CMK (cell line): Measurements from ENCODE around the gene DAND5.
A peak's percentile ranks its signal among the peaks of the same experiment; 100 is the strongest.
"Not testable (repeated sequence)": the region's sequence is repeated elsewhere in the genome, so short reads cannot be mapped to it uniquely, and the experiment has no call there.

Experiments
- DNase-seq: peaks from one replicate; pipeline ENCODE4 v3.0.0-alpha.2; 2010; ENCODE audit warnings: low read depth

DAND5 gene

DNA sequence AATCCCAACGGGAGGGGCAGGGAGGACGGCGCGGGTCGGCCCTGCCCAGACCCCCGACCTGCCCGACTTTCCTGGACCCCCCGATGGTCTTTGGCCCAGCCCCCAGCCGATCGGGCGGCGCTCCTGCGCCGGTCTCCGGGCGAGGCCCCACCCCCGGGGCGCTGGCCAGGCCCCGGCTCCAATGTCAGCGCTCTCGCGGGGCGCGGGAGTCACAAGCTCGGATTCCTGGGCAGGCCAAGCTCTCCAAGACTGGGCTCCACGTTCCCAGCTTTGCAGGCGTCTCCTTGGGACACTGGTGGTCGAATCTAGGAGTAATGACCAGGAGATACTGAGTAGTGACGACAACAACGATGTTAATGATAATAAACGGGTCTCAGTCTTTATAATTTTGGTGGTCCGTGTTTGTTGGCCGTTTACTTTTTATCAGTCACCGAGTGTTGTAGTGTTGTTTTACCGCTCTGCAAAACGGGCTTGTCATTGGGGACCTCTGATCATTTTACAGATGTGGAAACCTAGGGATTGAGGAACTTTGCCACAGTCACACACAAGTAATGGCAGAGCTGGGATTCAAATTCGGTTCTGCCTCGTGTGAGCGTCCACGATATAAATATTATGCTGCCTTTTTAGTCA, 23.2 kb upstream of the DAND5 start:
- peak; percentile 53 for DNase-seq

DNA sequence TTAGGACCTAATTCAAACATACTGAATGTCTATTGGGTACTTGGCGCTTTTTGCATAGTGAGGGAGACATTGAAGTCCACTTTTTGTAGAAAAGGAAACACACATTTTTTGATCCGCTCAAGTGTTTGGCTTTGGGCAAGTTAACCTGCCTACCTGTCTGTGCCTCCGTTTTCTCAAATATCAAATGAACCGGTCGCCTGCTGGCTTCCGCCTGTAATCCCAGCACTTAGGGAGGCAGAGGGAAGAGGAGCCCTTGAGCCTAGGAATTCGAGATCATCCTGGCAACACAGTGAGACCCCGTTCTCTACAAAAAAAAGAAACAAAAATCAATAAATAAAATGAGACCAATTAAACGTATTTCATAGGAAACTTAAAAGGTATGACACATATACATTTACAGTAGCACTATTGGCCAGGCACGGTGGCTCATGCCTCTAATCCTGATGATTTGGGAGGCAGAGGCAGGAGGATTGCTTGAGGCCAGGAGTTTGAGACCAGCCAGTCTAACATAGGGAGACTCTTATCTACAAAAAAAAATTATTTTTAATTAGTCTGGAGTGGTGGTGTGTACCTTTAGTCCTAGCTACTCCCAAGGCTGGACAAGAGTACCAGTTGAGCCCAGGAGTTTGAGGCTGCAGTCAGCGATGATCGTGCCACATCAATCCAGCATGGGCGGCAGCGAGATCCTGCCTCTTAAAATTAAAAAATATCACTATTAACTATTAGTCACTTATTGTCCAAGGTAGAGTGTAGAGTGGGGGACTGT, 22.5 kb upstream of the DAND5 start:
- no peak for DNase-seq

DNA sequence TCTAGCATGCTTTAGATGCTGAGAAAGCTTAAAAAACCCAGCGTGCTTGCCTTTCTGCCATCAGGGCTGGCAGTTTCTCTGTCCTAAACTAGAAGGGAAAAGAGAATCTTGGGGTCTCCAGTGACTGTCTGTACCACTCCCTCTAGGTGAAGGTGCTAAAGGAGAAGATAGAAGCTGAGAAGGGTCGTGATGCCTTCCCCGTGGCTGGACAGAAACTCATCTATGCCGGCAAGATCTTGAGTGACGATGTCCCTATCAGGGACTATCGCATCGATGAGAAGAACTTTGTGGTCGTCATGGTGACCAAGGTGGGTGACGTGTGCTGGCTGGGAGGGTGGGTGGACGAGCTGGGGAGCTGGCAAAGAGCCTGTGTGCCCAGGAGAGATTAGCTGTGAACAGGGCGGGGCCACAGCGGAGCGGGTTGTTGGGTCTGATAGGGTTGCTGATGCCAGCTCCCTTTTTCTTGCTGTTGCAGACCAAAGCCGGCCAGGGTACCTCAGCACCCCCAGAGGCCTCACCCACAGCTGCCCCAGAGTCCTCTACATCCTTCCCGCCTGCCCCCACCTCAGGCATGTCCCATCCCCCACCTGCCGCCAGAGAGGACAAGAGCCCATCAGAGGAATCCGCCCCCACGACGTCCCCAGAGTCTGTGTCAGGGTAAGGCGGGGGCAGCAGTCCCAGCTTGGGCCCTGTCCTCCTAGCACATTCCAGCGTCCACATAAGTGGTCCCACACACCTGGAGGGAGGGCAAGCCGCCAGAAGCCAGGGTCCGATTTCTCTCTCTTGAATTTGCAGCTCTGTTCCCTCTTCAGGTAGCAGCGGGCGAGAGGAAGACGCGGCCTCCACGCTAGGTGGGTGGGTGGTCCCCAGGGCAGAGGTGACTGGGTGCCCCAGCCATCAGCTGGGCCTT, 21.4 kb upstream of the DAND5 start:
- DNase-seq = no peak

DNA sequence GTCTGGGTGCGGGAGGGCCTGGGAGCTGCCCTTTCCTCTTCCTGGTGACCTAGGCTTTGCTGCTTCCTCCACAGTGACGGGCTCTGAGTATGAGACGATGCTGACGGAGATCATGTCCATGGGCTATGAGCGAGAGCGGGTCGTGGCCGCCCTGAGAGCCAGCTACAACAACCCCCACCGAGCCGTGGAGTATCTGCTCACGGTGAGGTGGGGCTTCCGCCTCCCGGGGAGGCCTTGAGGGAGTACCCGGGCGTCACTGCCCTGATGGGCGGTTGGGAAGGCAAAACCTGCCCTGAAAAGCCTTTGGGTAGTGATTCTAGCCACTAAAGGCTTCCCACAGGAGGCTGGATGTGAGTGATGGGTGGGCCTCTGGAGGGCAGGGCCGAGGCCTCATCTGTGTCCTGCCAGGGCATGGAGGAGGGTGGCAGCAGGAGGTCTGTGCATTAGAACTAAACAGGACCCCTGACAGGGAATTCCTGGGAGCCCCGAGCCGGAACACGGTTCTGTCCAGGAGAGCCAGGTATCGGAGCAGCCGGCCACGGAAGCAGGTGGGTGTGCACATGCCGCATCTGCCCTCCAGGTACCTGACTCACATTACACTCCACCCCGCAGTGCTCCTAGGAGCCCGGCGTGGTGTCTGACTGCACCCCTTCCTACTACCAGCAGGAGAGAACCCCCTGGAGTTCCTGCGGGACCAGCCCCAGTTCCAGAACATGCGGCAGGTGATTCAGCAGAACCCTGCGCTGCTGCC, 20.6 kb upstream of the DAND5 start:
- no peak for DNase-seq

DNA sequence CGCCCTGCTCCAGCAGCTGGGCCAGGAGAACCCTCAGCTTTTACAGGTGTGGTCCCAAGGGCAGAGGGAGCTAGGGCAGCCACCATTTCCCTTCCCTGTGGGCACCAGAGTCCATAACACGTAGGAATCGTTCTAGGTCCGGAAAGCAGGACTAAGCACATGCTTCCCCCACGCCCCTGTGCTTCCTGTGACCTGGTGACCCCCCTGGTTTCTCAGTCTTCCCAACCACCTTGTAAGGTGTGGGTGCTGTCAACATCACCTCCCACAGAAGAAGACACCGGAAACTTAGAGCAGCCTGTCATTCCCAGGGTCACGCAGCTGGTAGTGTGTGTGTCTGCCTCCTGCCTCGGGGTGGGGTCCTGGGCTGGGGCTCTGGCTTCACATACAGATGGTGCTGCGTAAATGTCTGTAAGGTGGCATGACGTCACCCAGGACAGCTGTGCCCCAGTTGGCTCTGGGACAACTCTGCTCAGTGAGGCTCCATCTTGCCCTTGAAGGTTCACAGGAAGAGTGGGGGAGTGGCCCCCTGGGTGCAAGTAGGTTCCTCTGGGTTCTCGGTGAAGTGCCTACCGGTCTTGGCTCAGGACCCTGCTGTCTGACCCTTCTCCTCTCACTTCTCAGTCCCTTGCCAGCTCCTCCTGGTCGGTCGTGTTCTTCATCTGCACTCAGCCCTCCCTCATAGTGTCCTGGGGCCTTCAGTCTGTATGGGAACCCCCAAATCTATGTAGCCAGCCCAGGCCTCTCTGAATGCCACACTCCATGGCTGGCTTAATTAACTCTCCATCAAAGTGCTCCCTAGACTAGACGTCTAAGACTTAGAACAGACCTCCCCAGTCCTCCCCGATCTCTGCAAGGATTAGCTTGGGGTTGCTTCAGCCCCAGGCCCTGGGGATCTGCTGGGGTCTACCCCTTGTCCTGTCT, 19.8 kb upstream of the DAND5 start:
- DNase-seq = no peak

DNA sequence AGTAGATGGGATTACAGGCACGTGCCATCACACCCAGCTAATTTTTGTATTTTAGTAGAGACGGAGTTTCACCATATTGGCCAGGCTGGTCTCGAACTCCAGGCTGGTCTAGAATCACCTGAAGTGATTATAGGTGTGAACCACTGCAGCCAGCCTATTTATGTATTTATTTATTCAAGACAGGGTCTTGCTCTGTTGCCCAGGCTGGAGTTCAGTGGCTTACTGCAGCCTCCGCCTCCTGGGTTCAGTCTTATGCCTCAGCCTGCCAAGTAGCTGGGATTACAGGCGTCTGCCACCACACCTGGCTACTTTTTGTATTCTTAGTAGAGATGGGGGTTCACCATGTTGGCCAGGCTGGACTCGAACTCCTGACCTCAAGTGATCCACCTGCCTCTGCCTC, 17.3 kb upstream of the DAND5 start:
- not testable (repeated sequence) for DNase-seq

DNA sequence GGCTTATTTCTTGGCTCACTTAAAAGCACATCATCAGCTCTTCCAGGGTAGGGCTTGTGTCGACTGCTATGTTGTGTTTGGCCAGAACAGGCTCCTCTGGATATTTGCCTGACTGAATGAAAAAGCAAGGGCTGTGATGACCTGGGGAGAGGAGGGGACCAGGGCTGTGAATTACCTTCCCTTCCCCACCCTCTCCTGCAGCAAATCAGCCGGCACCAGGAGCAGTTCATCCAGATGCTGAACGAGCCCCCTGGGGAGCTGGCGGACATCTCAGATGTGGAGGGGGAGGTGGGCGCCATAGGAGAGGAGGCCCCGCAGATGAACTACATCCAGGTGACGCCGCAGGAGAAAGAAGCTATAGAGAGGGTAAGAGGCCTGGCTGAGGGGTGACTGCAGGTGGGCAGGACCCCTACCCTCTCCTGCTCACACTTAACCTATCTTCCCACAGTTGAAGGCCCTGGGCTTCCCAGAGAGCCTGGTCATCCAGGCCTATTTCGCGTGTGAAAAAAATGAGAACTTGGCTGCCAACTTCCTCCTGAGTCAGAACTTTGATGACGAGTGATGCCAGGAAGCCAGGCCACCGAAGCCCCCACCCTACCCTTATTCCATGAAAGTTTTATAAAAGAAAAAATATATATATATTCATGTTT, 16.8 kb upstream of the DAND5 start:
- DNase-seq = no peak

DNA sequence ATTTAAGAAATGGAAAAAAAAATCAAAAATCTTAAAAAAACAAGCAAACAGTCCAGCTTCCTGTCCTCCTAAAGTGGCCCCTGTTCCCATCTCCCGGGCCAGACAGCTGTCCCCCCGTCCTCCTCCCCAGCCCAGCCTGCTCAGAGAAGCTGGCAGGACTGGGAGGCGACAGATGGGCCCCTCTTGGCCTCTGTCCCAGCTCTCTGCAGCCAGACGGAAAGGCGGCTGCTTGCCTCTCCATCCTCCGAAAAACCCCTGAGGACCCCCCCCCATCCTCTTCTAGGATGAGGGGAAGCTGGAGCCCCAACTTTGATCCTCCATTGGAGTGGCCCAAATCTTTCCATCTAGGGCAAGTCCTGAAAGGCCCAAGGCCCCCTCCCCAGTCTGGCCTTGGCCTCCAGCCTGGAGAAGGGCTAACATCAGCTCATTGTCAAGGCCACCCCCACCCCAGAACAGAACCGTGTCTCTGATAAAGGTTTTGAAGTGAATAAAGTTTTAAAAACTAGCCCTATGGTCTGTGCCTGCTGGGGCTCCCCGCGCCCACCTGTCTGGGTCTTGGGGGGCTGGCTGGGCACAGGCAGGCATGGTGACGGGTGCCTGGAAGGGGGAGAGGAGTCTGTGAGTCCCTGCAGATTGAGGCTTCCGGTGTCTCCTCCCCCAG, 16.1 kb upstream of the DAND5 start:
- DNase-seq = no peak

DNA sequence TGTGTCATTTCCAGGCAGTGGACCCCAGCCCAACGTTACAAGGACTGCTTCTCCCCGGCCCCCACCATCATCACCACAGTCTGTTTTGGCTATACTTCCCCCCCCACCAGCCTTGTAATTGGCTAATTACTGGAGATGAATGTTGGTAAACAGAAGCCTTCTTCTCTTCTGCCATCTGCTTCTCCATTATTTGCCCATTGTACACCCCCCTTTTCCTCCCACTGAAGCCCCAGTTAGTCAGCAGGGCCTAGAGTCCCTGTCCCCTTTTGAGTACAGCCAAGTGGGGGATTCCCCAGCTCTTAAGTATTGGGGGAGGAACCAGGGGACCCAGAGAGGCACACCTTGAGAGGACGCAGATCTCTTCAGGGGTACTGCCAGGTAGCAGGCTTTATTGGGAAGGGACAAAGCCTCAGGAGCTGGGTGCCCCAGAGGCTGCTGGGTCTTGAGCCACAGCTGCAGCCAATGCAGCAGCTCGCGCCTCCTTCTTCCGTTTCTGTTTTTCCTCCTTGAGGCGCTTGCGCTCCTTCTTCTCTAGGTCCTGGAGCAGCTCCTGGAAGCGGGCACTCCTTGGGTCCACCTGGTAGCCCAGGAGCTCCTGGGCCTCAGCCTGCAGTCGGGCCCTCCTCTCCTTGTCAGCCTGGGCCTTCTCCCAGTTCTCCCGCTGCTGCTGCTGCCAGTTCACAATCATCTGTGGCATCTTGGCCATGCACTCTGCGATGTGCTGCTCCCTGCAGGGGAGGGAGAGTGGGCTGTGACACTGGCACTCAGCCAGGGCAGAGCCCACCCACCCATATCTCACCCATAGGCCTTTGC, 15.4 kb upstream of the DAND5 start:
- no peak for DNase-seq

DNA sequence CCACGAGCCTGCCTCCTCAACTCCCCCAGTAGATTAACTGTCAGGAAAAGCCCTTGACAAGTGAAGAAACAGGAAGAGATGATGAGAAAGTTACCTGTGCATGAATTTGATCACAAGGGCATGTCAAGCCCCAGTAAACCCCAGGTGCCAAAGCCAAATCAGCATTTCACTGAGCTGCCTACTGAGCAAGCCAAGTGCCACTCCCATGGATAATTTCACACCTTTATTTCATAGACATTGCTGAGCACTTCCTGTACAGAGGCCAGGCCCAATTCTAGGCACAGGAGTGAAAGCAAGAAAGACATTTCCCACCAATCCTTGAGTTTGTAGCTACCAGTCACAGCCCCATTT, 14.8 kb upstream of the DAND5 start:
- DNase-seq = no peak

DNA sequence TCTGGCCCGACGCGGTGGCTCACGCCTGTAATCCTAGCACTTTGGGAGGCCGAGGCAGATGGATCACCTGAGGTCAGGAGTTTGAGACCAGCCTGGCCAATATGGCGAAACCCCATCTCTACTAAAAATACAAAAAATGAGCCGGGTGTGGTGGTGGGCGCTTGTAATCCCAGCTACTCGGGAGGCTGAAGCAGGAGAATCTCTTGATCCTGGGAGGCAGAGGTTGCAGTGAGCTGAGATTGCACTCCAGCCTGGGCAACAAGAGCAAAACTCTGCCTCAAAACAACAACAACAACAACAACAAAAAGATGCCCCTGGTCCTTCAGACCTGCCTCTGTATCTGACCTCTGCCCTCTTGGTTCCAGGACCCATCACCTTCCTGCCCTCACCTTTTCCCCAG, 13.8 kb upstream of the DAND5 start:
- not testable (repeated sequence) for DNase-seq

DNA sequence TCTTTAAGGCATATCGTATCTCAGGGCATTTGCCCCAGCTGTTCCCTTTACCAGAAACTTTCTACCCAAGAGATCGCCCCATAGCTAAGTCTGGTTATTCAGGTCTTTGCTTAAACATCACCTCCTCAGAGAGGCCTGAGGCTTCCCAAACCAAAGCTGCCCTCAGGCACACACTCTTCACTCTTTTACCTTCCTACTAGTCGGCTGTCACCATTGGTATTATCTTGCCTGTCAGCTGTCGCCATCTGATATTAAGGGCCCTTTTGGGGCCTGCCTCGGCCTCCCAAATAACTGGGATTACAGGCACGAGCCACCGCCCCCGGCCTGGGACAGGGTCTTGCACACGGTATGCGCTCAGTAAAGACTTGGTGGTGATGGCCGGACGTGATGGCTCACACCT, 13.4 kb upstream of the DAND5 start:
- no peak for DNase-seq

DNA sequence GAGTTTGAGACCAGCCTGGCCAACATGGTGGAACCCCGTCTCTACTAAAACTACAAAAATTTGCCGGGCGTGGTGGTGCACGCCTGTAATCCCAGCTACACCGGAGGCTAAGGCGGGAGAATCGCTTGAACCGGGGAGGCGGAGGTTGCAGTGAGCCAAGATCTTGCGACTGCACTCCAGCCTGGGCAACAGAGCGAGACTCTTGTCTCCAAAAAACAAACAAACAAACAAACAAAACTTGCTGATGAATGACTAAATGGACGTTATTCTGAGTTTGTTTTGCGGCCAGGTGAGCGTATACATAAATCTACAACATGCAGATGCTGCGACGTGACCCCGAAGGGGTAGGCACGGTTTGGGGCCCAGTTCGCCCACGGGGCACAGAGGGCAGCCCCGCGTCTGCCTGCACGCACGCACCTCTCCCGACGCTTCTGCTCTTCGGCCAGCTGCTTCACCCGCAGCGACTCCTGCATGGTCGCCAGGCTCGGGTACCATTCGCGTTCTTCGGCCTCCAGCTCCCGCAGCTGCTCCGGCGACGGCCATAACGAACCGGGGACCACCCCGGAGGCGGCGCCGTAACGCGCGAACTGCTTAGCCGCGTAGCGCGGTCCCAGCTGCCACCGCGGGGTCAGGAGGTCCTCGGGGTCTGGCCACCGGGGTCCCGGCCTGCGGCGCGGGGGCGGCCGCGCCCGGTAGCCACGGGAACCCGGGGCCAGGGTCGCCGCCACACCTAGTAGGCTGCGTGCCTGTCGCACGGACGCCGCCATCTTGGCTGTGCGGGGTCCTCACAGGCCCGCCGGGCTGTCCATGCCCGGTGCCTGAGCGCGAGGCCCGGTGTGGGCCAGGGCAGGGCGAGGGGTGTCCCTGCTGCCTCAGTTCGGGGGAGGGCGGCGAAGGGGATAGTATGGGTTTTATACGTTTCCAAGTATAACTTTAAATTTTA, 12.7 kb upstream of the DAND5 start, which contains the start of gene GADD45GIP1:
Gene GADD45GIP1, minus strand, starts transcription at position 778 of the 943 bp plus-strand sequence. Its CDS starts 11 bp downstream, at position 767.
- peak; percentile 45 for DNase-seq

DNA sequence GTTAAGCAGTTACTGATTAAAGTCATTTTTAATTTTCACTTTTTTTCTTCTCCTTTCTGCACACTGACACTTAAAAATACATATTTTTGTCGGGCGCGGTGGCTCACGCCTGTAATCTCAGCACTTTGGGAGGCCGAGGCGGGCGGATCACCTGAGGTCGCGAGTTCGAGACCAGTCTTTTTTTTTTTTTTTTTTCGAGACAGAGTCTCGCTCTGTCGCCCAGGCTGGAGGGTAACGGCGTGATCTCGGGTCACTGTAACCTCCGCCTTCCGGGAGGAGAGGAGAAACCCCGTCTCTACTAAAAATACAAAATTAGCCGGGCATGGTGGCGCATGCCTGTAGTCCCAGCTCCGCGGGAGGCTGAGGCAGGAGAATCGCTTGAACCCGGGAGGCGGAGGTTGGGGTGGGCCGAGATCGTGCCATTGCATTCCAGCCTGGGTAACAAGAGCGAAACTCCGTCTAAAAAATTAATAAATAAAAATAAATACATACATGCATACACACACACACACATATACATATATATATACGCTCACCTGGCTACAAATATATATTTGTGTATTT, 11.9 kb upstream of the DAND5 start:
- DNase-seq = not testable (repeated sequence)

DNA sequence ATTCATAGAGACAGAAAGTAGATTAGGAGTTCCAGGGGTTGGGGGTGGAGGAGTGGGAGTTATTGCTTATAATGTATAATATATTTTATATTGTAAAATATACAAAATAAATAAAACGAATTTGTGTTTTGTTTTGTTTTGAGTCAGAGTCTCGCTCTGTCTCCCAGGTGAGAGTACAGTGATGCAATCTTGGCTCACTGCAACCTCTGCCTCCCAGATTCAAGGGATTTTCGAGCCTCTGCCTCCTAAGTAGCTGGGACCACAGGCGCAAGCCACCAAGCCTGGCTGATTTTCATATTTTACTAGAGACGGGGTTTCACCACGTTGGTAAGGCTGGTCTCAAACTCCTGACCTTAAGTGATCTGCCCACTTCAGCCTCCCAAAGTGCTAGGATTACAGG, 9.9 kb upstream of the DAND5 start:
- DNase-seq = no peak

DNA sequence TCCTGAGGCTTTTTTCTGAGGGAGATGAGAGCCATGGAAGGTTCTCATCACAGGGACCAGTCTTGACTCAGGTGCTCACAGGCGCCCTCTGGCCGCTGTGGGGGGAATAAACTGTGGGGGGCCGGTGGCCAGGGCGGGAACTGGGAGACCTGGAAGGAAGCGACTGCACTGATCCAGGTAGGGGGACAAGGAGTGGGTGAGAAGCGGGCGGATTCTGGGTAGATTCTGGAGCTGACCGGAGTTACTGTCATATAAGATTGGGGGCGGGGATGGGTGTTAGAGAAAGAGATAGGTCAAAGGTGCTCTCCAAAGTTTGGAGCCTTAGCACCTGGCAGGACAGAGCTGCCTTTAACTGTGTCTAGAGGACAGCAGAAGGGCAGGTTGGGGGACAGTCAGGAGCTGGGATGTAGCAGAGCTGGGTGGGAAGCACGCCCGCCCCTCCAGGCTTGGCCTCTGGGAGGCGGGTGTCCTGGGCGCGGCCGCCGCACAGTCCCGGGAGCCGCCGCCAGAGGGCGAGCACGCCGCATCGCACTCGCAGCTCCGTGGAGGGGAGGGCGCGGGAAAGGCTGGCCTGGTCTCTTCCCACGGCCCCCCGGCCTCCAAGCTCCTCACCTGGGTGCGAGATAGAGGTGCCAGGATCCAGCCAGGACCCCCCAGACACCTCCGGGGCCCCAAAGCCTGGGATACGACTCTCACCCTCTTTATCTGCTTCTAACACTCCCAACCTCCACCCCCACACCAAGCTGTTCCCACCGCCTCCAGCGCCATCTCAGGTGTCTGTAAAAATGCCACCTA, 4.2 kb upstream of the DAND5 start:
- peak; percentile 58 for DNase-seq

DNA sequence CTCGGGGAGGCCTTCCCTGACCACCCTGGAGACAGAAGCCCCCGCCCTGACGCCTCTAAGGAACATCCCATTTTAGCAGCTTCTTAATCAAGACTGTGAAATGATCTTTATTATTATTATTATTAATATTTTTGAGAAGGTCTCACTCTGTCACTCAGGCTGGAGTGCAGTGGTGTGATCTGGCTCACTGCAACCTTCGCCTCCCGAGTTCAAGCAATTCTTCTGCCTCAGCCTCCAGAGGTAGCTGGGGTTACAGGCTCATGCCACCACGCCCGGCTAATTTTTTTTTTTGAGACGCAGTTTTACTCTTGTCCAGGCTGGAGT, 3.6 kb upstream of the DAND5 start:
- no peak for DNase-seq
